Stomach smooth muscle (tissue), 2 donors: ENCODE data around the gene WSB1.
A peak's percentile ranks its signal among the peaks of the same experiment; 100 is the strongest.

Experiments
- H3K27ac ChIP-seq: one replicate; pipeline ENCODE4 v1.7.0; 2013; ENCODE audit warnings: mild to moderate bottlenecking, low read length, inconsistent platforms
- H3K27me3 ChIP-seq, 2 donors: one replicate each; pipeline ENCODE4 v1.7.0; 2013; ENCODE audit warnings: low read length in 2 of 2; ENCODE audit not compliant: insufficient read depth in 2 of 2, control insufficient read depth in 1 of 2
- H3K36me3 ChIP-seq, 2 donors: one replicate each; pipeline ENCODE4 v1.7.0; 2013; ENCODE audit warnings: low read length in 2 of 2; ENCODE audit not compliant: control insufficient read depth in 2 of 2, insufficient read depth in 2 of 2
- H3K4me1 ChIP-seq: one replicate; pipeline ENCODE4 v1.7.0; 2013; ENCODE audit warnings: low read length; ENCODE audit not compliant: control insufficient read depth, insufficient read depth
- H3K4me3 ChIP-seq, 2 donors: one replicate each; pipeline ENCODE4 v1.7.0; 2013; ENCODE audit warnings: low read length in 2 of 2
- H3K9ac ChIP-seq, 2 donors: one replicate each; pipeline ENCODE4 v1.7.0; 2013; ENCODE audit warnings: low read length in 2 of 2, mild to moderate bottlenecking in 1 of 2
- H3K9me3 ChIP-seq, 2 donors: one replicate each; pipeline ENCODE4 v1.7.0; 2013; ENCODE audit warnings: low read length in 2 of 2; ENCODE audit not compliant: control insufficient read depth in 2 of 2
- donor health status: healthy.
- donor health status: Pancreatic carcinoma.

Gene WSB1

GRCh38 chr17:27318228-27318627 lies 24.3 kb downstream of the WSB1 start:
- Histone ChIP-seq H3K4me1 (peaks cover 38% of the 10 kb centered on the region), H3K27me3 (no peaks in the 10 kb centered on the region), H3K36me3 (peaks cover 7 to 19% of the 10 kb centered on the region in 2 donors), H3K9ac (no peak overlapping the region), H3K27ac (peak overlapping the region; percentile 61), H3K4me3 (no peak overlapping the region), H3K9me3 (no peaks in the 10 kb centered on the region)

GRCh38 chr17:27318633-27319032 lies 24.7 kb downstream of the WSB1 start:
- Histone ChIP-seq H3K4me1 (peaks cover 40% of the 10 kb centered on the region), H3K27me3 (no peaks in the 10 kb centered on the region), H3K27ac (peak overlapping the region; percentile 61), H3K36me3 (peaks cover 5 to 19% of the 10 kb centered on the region in 2 donors), H3K9me3 (no peaks in the 10 kb centered on the region), H3K4me3 (no peak overlapping the region), H3K9ac (no peak overlapping the region)

GRCh38 chr17:27319541-27320221 lies 25.8 kb downstream of the WSB1 start:
- peaks cover 50% of the 10 kb centered on the region for H3K4me1 ChIP-seq
- H3K36me3 ChIP-seq = peaks cover 3 to 19% of the 10 kb centered on the region in 2 donors
- no peaks in the 10 kb centered on the region for H3K27me3 ChIP-seq
- H3K9ac ChIP-seq = peak overlapping the region in 1 of 2 donors; percentile 42
- no peaks in the 10 kb centered on the region for H3K9me3 ChIP-seq
- peak overlapping the region; percentile 61 for H3K27ac ChIP-seq
- peak overlapping the region in 1 of 2 donors; percentile 3 for H3K4me3 ChIP-seq

GRCh38 chr17:27320222-27320560 lies 26.3 kb downstream of the WSB1 start:
- Histone ChIP-seq H3K4me1 (peaks cover 48% of the 10 kb centered on the region), H3K9ac (peak overlapping the region in 1 of 2 donors; percentile 42), H3K4me3 (peak overlapping the region in 1 of 2 donors; percentile 3), H3K36me3 (peaks cover 3 to 19% of the 10 kb centered on the region in 2 donors), H3K9me3 (no peaks in the 10 kb centered on the region), H3K27me3 (no peaks in the 10 kb centered on the region), H3K27ac (peak overlapping the region; percentile 61)

- no peaks in the 10 kb centered on the region for H3K27me3 ChIP-seq
- no peak overlapping the region for H3K9ac ChIP-seq
- H3K9me3 ChIP-seq = no peaks in the 10 kb centered on the region
- H3K27ac ChIP-seq = peak overlapping the region; percentile 31
- peaks cover 2 to 12% of the 10 kb centered on the region in 2 donors for H3K36me3 ChIP-seq
- H3K4me3 ChIP-seq = no peak overlapping the region
- H3K4me1 ChIP-seq = peaks cover 42% of the 10 kb centered on the region
Observed at GRCh38 chr17:27321372-27321771, 27.5 kb downstream of the WSB1 start.

GRCh38 chr17:27322026-27322425 lies 28.1 kb downstream of the WSB1 start:
- Histone ChIP-seq H3K4me3 (no peak overlapping the region), H3K36me3 (peaks cover 0 to 7% of the 10 kb centered on the region in 2 donors), H3K9ac (no peak overlapping the region), H3K9me3 (no peaks in the 10 kb centered on the region), H3K4me1 (peaks cover 41% of the 10 kb centered on the region), H3K27me3 (no peaks in the 10 kb centered on the region), H3K27ac (no peak overlapping the region)

- H3K36me3 ChIP-seq = peaks cover 0 to 7% of the 10 kb centered on the region in 2 donors
- H3K4me1 ChIP-seq = peaks cover 41% of the 10 kb centered on the region
- no peak overlapping the region for H3K9ac ChIP-seq
- H3K27me3 ChIP-seq = no peaks in the 10 kb centered on the region
- peak overlapping the region; percentile 46 for H3K27ac ChIP-seq
- H3K9me3 ChIP-seq = no peaks in the 10 kb centered on the region
- H3K4me3 ChIP-seq = no peak overlapping the region
Observed at GRCh38 chr17:27322690-27323508, 29.0 kb downstream of the WSB1 start.

- H3K27me3 ChIP-seq = no peaks in the 10 kb centered on the region
- H3K9me3 ChIP-seq = no peaks in the 10 kb centered on the region
- no peak overlapping the region for H3K9ac ChIP-seq
- H3K27ac ChIP-seq = peak overlapping the region; percentile 46
- peaks cover 37% of the 10 kb centered on the region for H3K4me1 ChIP-seq
- H3K4me3 ChIP-seq = peak overlapping the region in 1 of 2 donors; percentile 29
- H3K36me3 ChIP-seq = peaks cover 0 to 1% of the 10 kb centered on the region in 2 donors
Observed at GRCh38 chr17:27323538-27324215, 29.8 kb downstream of the WSB1 start.

GRCh38 chr17:27324771-27325339 lies 30.9 kb downstream of the WSB1 start:
- H3K27ac ChIP-seq = peak overlapping the region; percentile 31
- H3K36me3 ChIP-seq = no peaks in the 10 kb centered on the region
- H3K4me3 ChIP-seq = no peak overlapping the region
- no peaks in the 10 kb centered on the region for H3K27me3 ChIP-seq
- H3K9me3 ChIP-seq = no peaks in the 10 kb centered on the region
- no peak overlapping the region for H3K9ac ChIP-seq
- peaks cover 29% of the 10 kb centered on the region for H3K4me1 ChIP-seq

- peaks cover 22% of the 10 kb centered on the region for H3K4me1 ChIP-seq
- no peak overlapping the region for H3K4me3 ChIP-seq
- no peaks in the 10 kb centered on the region for H3K36me3 ChIP-seq
- H3K9ac ChIP-seq = no peak overlapping the region
- no peaks in the 10 kb centered on the region for H3K27me3 ChIP-seq
- H3K27ac ChIP-seq = no peak overlapping the region
- no peaks in the 10 kb centered on the region for H3K9me3 ChIP-seq
Observed at GRCh38 chr17:27326051-27326450, 32.1 kb downstream of the WSB1 start.
